ENCODE measurements around the gene SCUBE1.

Gene SCUBE1

DNA sequence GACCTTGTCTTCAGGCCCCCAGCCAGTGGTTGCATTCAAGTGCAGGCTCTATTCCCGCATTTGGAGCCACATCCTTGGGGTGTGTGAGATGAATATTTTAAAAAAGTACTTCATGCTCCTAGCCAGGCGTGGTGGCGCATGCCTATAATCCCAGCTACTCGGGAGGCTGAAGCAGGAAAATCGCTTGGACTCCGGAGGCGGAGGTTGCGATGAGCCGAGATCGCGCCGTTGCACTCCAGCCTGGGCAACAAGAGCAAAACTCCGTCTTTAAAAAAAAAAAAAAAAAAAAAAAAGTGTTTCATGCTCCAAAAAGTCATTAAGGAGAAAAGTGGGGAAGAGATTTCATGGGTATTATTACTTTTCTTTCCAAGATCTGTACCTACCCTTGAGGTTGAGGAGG, 18.0 kb downstream of the SCUBE1 start:
- no peak for DNase-seq

DNA sequence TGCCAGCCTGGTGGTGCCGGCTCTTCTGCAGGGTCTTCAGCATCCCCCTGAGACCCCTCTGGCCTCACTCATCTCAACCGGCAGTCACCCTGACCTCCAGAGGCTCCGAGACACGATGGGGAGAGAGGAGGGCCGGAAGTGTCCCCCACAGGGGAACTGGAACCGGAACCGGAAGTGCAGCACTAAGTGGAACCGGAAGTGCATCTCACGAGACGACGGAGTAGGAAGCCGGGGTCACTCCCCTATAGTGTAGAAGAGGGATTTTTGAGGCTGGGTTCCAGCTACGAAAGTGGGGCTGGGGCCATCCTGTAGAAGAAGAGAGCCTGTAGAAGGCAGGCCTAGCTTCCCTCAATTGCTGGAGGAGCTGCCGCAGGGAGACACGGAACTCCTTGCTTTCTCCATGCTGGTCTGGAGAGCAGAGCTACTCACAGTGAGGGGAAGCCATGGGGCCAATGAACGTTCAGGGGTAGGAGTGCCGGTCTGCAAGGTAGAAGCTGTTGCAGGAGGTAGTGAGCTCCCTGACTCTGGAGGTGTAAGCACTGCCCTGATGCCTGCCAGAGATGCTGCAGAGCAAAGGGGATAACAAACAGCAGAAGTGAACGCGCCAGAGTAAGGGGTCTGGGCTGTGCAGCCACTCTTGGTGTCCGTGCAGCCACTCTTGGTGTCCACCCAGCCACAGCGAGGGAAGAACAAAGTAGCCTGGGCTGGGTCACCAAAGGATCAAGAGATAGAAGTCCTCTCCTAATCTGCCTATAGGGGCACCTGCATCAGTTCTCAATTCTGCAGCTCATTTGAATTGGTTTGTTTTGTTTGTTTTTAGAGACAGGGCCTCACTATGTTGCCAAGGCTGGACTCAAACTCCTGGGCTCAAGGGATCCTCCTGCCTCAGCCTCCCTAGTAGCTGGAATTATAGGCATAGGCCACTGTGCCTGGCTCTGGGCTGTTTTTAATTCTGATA, 21.9 kb downstream of the SCUBE1 start:
- no peak for DNase-seq

DNA sequence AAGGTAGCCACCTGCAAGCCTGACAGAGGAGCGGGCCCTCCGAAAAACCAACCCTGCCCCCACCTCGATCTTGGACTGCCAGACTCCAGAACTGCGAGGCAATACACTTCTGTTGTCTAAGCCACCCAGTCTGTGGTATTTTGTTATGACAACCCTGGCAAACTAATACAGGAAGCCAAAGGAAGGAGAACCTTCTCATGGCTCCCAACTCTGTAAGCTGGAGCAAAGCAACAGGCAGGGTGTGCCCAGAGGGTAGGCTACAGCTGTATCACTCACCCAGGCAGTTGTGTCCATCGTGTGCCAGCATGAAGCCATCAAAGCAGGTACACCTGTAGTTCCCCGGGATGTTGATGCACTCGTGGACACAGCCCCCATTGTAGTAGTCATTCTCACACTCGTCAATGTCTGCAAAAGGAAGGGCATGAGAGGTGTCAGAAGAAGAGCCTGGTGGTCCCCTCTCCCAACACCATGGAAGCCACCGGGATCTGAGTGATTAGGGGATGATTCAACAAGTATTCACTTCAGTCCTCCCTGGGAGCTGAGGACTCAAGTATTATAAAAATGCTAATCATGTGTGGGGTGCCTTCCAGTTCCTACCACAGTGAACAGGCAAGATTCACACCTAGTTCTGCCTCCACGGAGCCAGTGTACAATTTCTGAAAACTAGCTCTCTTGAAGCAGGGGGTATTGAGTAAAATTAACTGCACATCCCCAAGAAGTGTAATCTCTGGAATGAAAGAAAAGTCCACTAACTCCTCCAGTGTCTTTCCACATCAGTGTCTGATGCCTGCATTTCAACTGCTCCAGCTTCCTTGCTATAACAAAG, 23.3 kb downstream of the SCUBE1 start:
- DNase-seq, result no peak

DNA sequence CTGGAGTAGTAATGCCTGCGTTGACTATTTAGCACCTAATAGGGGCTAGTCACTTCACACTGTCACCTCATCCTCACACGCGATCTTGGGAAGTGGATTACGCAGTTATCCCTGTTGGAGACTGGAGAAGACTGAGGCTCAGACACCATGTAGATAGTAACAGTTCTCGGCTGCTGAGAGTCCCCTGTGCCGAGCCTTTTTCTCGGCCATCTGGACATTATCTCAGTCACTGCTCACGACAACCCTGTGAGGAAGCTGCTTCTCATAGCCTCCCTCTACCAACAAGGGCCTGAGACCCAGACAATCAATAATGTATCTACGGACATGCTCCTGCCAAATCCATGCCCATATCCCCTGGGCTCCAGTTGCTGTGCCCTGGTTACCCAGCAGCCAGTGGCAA, 25.9 kb downstream of the SCUBE1 start:
- no peak for DNase-seq

DNA sequence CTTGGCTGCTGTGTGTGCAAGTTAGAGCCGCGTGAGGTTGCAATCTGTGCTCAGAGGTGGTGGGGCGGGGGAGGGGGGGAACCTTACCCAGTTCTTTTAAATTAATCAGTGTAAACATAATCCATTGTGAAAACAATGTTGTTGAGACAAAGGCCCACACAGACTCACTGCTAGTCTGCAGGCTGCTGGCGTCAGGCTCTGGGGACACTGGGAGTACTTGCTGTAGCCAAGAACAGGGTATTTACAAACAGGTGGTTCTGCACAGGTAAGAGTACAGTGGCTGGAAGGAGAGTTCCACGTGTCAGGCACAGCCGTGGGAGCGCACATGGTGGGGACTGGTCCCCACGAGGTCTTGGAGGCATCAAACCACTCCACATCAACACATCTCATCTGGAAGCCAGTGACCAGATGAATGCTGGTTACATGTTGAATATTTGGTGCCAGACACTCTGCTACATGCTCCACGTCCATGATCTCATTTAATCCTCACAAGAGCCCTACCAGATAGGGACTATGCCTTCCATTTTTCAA, 27.4 kb downstream of the SCUBE1 start:
- no peak for DNase-seq

DNA sequence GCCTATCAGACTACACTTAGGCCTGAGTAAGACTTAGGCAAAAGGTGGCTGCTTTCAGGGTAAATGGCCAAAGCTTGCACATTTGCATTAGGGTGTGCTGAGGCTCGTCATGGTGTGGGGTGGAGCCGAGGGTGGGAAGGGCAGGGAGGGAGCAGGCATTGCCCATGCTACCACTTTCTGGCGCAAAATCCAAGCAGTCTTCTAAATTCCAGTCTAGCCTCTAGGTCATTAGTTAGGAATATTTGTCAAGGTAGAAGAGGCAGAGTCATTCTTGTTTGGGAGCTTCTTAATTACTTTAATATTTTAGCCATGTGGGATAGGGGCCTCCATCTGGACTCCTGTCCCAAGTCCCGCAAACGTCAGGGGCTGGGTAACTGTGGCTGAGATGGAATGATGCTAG, 28.6 kb downstream of the SCUBE1 start:
- no peak for DNase-seq

DNA sequence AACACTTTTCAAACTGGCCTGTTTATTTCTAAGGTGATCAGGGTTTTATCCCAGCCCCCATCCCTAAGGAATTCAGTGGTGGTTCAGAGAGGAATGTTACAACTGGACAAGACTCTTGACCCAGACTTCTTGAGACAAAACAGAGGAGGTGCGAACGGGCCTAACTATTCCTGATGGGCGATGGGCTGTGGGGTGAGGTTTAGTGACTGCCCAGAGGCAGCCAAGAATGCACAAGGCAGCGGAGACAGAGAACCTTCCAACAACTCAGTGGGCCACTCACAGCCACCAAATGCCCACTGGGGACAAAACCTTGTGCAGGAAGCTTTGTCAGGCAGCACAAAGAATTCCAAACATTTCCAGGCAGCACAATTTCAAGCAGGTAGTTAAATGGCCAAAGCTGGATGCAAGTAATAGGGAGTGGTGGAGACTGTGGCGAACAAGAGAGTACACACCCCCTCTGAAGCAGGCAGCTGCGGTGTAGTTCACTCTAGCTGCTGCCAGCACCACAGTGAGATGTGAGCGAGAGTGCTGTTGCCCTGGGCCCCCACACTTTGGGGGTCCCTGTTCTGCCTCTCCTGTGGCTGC, 29.2 kb downstream of the SCUBE1 start:
- DNase-seq, result no peak

DNA sequence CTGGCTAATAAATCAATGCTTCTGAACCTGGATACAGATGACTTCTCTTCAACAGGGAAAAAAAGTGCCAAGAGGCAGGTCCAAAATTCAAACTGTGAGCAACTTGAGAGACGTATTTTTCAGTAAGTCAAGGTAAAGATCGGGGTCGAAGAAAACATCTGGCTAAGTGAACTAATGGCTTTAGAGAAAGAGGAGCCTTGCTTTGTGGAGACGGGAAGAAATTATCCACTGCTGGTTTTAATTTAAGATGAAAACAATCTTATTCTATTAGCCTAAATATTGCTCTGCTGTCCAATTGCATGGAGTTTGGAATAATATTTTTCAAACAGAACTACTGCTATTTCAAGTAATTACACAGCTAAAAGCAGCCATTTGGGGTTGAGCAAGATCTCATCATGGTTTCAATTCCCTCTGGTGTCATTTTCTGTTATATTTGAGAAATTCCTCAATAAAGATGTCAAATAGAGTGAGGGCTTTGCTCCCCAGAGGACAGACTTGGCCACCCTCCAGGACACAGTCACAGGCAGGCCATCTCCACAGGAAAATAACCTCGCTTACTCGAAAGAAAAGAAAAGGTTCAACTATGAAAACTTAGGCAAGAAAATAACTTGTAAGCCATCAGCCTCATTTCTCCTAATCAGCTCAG, 29.8 kb downstream of the SCUBE1 start:
- no peak for DNase-seq

DNA sequence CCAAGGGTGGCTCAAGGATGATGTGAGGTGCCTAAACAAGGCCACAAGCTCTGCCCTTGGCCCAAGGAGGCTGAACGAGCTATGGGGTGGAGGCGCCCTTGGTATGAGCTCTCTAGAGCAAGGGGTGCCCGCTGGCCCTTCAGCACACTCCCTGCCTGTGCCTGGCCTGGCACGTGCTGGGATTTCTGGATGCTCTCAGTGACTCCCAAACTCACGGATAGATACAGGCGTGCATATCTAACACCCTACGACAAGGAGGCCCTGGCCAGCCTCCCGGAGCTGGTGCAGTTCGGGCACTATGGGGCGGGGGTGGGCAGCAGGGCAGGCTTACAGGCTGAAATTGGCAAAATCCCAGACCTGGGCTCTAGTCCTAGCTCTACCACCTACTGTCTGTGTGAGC, 30.6 kb downstream of the SCUBE1 start:
- no peak for DNase-seq

DNA sequence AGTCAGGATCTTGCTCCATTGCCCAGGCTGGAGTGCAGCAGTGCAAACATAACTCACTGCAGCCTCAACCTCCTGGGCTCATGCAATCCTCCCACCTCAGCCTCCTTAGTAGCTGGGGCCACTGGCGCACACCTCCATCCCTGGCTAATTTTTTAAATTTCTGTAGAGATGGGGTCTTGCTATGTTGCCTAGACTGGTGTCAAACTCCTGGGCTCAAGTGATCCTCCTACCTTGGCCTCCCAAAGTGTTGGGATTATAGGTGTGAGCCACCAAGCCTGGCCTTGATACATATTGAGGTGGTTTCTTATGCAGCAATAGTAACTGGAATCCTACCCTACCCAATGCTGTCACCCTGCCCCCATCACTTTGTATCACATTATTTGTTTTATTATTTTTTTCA, 32.4 kb downstream of the SCUBE1 start:
- DNase-seq, result no peak

DNA sequence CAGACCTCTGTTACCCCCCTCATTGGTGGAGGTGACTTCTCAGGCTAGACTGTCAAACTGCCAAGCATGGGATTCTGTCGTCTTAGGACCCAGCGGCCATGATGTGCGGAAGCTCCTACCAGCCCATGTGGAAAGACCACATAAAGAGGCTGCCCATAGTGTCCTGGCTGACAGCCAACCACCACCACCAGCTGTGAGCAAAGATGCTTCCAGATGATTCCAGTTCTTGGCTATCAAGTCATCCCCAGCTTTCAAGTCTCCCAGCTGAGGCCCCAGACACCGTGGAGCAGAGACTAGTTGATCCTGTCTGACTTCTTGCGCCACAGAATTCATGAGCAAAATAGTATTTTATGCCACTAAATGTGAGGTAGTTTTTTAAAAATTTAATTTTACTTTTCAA, 32.9 kb downstream of the SCUBE1 start:
- no peak for DNase-seq

DNA sequence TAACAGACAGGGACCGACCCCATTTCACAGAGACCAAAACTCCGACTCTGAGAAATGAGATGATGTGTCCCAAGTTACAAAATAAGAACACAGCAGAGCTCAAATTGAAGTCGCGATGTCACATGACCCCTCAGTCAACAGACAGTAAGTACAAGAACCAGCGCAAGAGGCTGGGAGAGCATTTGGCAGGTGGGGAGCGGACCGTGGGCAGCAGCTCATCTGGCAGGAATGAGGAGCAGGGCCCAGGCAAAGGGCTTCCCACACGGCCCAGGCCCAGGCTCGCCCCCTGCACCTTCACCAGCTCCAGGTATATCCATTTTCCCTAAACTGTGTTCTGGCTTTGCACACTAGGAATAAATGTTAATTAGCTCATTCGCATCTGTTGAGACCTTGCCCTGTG, 34.3 kb downstream of the SCUBE1 start:
- no peak for DNase-seq

DNA sequence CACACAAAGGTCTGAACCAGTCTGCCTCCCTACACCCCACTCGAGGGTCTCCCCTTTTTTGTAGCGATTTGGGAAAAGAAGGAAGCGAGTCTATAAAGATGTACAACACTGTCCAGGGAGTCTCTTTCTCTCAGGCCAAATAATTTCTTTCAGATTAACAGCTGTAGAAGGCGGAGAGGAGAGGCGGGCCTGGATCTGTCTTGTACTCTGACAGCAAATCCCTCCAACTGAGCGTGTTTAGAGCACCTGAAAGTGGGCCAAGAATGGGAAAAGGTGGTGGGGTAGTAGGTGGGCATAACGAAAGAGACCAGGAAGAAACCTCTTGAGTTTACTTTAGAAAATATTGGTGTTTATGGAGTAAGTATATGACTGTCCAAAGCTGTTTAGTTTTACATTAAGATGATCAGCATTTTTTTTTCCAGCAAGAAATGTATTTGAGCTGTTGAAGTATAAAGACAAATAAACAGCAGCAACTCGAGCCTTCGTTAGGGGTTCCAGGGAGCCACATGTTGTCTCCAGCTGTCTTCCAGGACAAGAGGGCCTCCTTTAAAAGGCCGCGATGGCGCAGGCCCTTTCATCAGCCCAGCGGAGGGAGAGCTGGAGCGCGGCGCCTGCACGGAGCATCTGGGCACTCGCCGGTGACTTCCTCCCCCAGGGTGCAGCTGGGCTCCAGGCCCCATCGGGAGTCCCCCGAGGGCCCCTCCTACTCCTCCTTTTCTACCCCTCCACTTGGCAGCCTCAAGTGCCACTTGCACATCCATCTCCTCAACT, 34.9 kb downstream of the SCUBE1 start:
- no peak for DNase-seq

DNA sequence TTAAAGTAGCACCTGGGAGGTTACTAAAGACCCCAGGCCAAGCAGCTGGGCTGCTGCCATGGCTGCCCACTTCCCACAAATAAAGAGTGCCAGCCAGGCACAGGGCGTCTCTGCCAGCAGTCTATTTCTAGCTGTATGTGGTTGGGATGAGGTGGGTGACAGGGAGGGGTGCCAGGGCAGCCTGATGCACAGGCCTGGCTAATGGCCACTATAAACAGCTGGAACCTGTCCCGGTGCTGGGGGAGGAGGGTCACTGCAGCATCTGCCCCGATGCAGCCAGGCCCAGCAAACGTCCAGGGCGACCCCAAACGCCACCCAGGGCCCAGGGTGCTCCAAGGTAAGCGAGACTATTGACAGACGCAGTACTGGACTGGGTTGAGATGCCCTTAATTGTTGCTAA, 37.4 kb downstream of the SCUBE1 start:
- no peak for DNase-seq

DNA sequence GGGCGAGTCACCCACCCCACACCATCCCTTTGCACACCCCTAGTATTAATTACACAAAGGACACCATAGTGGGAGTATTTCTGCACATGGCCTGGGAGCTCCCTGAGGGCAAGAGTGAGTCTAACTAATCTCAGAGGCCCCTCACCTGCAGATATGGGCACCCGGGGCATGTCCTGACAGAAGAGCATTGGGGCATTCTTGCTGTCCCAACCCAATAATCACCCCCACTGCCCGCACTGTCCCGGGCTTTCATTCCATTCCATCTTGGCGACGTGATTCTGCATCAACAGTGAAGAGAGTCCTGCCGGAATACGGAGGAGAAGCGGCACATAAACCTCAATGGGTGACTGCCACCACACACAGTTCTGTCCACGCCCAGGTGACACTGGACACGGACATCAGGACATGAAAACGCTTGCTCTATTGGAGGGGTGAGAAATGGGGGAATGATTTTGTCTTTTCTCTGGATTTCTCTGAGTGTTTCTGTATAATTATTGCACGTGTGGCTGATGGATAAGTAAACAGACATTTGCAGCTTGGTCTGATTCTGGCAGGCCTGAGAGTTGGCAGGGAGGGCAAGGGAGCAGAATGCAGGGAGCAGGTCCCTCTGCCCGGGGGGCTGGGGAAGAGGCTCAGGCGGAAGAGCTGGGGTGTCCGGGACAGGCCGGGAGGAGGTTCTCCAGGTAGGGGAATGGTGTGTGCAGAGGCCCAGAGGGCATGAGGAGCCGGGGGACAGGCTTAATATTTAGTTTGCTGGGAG, 38.2 kb downstream of the SCUBE1 start:
- no peak for DNase-seq

DNA sequence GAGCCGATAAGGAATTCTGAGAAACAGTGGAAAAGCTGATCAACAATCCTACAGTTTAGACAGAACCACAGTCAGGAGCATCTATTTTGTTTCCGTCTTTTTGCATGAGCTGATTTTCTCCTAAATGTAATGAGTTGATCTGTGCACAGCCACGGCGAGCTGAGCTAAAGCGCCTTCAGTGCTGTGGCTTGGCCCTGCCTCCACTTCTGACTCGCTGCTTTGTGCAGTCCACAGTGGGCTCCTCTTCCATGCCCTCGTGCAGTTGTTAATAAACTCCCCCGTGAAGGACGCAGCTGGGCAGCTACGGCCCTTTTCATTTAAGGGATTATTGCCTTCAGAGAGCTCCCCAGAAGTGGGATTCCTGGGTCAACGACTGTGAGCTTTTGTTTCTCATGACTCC, 39.4 kb downstream of the SCUBE1 start:
- DNase-seq, result no peak

DNA sequence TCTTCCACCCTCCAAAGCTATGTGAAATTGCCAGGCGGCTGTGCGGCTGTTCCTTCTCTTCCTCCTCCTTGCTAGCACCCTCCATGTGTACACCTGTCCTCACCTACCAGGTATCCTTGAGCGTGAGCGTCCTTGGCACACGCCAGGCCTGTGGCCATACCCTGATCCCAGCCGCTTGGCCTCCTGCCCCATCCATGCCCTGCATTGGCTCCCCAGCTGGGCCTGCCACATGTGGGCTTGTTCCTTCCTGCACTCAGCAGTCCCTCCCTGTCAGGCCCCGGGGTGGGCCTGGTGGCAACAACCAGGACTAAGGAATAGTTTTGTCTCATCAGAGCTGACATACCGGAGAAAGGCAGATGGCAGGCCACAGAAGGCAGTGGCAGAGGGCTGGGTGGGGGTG, 40.0 kb downstream of the SCUBE1 start:
- no peak for DNase-seq

DNA sequence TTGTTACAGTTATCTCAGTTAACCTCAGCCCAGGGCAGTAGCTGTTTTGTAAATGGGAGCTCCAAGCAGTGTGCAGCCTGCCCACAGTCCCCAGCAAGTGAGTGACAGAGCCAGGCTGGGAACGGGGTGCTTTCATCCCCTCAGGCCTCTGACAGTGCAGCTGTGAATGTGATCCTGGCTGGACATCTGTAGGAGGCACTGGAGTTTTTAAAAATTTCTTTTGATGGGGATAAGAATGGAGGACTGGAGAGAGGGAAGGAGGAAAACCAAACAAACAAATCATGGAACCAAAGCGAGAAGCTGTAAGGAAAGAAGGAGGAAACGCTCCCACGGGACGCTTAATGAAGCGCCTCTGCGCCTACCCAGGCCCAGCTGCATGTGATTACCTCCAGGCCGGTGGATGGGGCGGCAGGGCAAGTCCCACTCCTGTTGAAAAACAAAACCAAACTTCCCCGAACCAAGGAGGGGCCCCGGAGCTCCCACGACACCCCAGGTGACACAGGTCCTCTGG, 40.6 kb downstream of the SCUBE1 start:
- DNase-seq, result no peak

DNA sequence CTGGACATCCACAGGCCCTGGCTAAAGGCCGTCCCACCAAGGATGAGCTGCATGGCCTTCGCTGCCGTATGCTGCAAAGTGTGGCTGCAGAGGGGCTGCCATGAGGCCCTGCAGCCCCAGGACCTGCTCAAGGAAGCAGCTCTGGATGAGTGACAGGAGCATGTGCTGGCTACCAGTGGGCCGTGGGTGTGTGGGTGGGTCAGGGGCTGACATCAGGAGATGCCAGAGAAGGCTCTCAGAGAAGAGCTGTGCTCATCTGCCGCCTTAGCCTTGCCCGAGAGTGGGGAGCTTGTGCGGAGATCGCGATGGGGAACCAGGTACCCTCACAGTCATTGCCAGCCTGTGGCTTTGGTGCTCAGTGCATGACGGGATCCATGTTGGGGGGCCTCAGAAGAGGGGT, 41.3 kb downstream of the SCUBE1 start:
- DNase-seq, result no peak

DNA sequence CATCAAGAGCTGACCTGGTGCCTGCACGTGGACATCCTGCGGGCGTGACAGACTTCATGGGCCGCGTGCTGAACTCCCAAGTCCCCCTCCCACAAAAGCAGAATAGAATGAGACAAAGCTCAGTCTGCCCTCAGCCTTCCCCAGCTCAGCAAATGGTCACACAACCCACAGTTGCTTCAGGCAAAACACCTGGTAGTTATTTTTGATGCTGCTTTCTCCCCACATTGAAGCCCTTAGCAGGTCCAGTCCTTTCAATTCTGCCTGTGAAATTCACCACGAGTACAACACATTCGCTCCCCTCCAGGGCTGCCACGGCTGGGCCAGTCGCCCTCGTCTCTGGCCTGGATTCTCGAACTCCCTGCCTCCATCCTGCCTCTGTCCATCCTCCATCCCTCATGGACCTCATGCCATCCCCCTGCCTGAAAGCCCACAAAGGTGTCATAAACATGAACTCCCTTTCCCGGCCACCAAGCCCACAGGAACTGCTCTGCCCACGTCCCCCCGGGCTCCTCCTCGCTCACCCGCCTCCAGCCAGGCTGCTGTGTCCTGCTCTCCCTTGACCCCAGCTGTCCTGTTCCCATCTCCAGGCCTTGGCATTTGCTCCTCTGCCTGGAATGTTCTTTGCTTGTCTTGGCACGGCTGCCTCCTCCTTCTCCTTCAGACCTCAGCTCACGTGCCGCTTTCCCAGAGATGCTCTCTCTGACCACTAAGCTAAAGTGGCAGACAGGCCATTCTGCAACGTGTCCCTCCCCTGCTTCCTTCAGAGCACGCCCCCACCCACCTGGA, 42.1 kb downstream of the SCUBE1 start:
- DNase-seq, result no peak
